ENCODE data around the gene F5. TPM values are rescaled to one million over a fixed set of nuclear protein-coding genes. Genes with fewer than 3 reads are reported as not detected.

F5 gene
- total and polyA plus RNA-seq, 2 of the 13 experiments (the other 11 are each of a cell fraction or from before 2014, with no cell fraction given): 38.3 to 64.0 TPM

DNA sequence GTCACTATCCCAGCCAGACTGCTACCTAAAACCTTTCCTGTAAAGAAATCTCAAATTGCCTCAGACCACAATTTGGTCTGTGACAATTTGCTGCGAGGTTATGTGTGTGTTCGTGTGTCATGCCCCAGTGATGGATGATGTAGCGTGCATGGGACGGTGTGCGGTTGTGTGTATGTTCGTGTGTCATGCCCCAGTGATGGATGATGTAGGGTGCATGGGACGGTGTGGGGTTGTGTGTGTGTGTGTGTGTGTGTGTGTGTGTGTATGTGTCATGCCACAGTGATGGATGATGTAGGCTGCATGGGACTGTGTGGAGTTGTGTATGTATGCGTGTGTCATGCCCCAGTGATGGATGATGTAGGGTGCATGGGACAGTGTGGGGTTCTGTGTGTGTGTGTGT, 34.3 kb upstream of the F5 start (continued):
- TF ChIP-seq SAFB2 (CRISPR knock-in tag; IDR thresholded peaks at IDR 0.05; ENCODE audit: borderline replicate concordance, low read depth) (no peak), ATM (IDR thresholded peaks at IDR 0.05; ENCODE audit: borderline replicate concordance) (no peak), GATA4 (IDR thresholded peaks at IDR 0.05; ENCODE audit: borderline replicate concordance, low read depth) (no peak)
- TF ChIP-seq, protein P1, sequence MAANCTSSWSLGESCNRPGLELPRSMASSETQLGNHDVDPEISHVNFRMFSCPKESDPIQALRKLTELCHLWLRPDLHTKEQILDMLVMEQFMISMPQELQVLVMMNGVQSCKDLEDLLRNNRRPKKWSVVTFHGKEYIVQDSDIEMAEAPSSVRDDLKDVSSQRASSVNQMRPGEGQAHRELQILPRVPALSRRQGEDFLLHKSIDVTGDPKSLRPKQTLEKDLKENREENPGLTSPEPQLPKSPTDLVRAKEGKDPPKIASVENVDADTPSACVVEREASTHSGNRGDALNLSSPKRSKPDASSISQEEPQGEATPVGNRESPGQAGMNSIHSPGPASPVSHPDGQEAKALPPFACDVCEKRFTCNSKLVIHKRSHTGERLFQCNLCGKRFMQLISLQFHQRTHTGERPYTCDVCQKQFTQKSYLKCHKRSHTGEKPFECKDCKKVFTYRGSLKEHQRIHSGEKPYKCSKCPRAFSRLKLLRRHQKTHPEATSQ (CRISPR knock-in tag; IDR thresholded peaks at IDR 0.05; ENCODE audit: borderline replicate concordance): no peak

DNA sequence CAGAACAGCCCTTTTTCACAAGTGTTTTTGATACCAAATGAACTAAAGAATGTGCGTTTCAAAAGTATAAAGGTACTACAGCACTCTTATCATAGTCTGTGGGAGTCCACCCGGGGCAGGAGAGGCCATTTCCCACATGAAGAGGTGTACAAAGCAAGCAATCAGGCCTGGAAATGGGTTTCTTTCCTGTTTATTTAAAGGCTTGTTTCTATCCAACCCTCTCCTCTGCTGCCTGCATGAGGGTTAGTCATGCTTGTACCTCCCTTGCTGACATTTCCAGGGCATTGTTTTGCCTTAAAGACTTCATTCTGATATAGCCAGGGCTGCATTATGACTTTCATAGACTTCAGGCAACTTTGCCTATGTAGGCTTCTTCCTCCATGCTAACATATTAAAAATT, 32.1 kb upstream of the F5 start:
- in situ Hi-C loops (cut with HindIII; ENCODE audit: extremely low pct_ligation_motif_present, low pct_unique_long_range_greater_than_20kb) (no loop called here), intact Hi-C loops (cut with micrococcal nuclease; ENCODE audit: unreplicated experiment) (no loop called here)
- no peak for TF ChIP-seq MED8 (CRISPR knock-in tag; IDR thresholded peaks at IDR 0.05; ENCODE audit: insufficient replicate concordance)
- TF ChIP-seq GABPA (IDR thresholded peaks at IDR 0.05; ENCODE audit: low read depth, low read length): no peak
- no peak for TF ChIP-seq GABPA (CRISPR knock-in tag; IDR thresholded peaks at IDR 0.05; ENCODE audit: low read depth)
- TF ChIP-seq, protein P2, sequence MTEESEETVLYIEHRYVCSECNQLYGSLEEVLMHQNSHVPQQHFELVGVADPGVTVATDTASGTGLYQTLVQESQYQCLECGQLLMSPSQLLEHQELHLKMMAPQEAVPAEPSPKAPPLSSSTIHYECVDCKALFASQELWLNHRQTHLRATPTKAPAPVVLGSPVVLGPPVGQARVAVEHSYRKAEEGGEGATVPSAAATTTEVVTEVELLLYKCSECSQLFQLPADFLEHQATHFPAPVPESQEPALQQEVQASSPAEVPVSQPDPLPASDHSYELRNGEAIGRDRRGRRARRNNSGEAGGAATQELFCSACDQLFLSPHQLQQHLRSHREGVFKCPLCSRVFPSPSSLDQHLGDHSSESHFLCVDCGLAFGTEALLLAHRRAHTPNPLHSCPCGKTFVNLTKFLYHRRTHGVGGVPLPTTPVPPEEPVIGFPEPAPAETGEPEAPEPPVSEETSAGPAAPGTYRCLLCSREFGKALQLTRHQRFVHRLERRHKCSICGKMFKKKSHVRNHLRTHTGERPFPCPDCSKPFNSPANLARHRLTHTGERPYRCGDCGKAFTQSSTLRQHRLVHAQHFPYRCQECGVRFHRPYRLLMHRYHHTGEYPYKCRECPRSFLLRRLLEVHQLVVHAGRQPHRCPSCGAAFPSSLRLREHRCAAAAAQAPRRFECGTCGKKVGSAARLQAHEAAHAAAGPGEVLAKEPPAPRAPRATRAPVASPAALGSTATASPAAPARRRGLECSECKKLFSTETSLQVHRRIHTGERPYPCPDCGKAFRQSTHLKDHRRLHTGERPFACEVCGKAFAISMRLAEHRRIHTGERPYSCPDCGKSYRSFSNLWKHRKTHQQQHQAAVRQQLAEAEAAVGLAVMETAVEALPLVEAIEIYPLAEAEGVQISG (CRISPR knock-in tag; IDR thresholded peaks at IDR 0.05): no peak
- no peak for TF ChIP-seq NFRKB (IDR thresholded peaks at IDR 0.05)
- TF ChIP-seq, protein P3, sequence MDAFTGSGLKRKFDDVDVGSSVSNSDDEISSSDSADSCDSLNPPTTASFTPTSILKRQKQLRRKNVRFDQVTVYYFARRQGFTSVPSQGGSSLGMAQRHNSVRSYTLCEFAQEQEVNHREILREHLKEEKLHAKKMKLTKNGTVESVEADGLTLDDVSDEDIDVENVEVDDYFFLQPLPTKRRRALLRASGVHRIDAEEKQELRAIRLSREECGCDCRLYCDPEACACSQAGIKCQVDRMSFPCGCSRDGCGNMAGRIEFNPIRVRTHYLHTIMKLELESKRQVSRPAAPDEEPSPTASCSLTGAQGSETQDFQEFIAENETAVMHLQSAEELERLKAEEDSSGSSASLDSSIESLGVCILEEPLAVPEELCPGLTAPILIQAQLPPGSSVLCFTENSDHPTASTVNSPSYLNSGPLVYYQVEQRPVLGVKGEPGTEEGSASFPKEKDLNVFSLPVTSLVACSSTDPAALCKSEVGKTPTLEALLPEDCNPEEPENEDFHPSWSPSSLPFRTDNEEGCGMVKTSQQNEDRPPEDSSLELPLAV (CRISPR knock-in tag; conservative IDR thresholded peaks at IDR 0.05; ENCODE audit: low read depth): no peak
- TF ChIP-seq ZSCAN31 (CRISPR knock-in tag; IDR thresholded peaks at IDR 0.05; ENCODE audit: low read depth): no peak
- H3K9ac ChIP-seq (ENCODE audit: insufficient read depth, low read depth, low read length): no peak overlapping the region
- H3K27ac ChIP-seq (ENCODE audit: extremely low read length, insufficient read depth, low read length): no peak overlapping the region
- H2AFZ ChIP-seq (ENCODE audit: low read length): no peak overlapping the region
- H3K79me2 ChIP-seq (ENCODE audit: insufficient read depth, low read length): no peaks in the 10 kb centered on the region
- peaks cover 0 to 30% of the 10 kb centered on the region in 2 experiments; a peak in 3 of 5 replicates for H3K27me3 ChIP-seq (ENCODE audit: control insufficient read depth in 1 of 2, insufficient read depth in 2 of 2, low read length in 2 of 2)
- no peaks in the 10 kb centered on the region for H3K36me3 ChIP-seq (replicated peaks in 1 of 2; ENCODE audit: control insufficient read depth in 1 of 2, insufficient read depth in 2 of 2, low read length in 2 of 2)
- H4K20me1 ChIP-seq (ENCODE audit: insufficient read depth, low read length): no peaks in the 10 kb centered on the region
- no peak for DNase-seq (ENCODE audit: low spot score)
- ChIA-PET POLR2A (no interaction called here), CTCF (ENCODE audit: low intra/inter-chr PET ratio, low total read pairs) (no interaction called here)
- no peak overlapping the region for H3K4me2 ChIP-seq (ENCODE audit: low read depth, low read length)
- H3K4me1 ChIP-seq (ENCODE audit: insufficient read depth, low read length): no peaks in the 10 kb centered on the region
- no peak for ATAC-seq
- no TSS peak for BruUV-seq (replicated peaks)
- H3K4me3 ChIP-seq (replicated peaks in 1 of 3; ENCODE audit: insufficient read depth in 1 of 3, low read depth in 2 of 3, low read length in 3 of 3): no peak overlapping the region
- WGBS (ENCODE audit: low lambda C conversion rate): 10% methylated on average over 2 of the region's 2 CpGs
- FAIRE-seq: no peak
- H3K9me3 ChIP-seq (ENCODE audit: low read length): no peaks in the 10 kb centered on the region

All from HepG2 (cell line).